HL-60 (cell line): Measurements from ENCODE around the gene DPH1.

Experiments
- DNase-seq, 2 experiments: peaks; one replicate each; pipeline ENCODE4 v3.0.0-alpha.2; 2010 to 2020; ENCODE audit warnings: low read depth in 1 of 2, low spot score in 1 of 2
- H3K27ac ChIP-seq: fragments of 250-450 bp; sonication (Bioruptor Pico); replicated peaks from 2 replicates; pipeline ENCODE4 v1.5.1; 2020; ENCODE audit warnings: mild to moderate bottlenecking, moderate library complexity
- H3K27me3 ChIP-seq: fragments of 250-450 bp; sonication (Bioruptor Pico); 2 replicates; pipeline ENCODE4 v1.5.1; 2021; ENCODE audit warnings: mild to moderate bottlenecking, moderate library complexity; ENCODE audit not compliant: insufficient read depth, poor library complexity, severe bottlenecking
- H3K4me3 ChIP-seq: replicated peaks from 2 replicates; pipeline ENCODE4 v1.5.1; 2011; ENCODE audit warnings: mild to moderate bottlenecking, control low read depth, low read length; ENCODE audit not compliant: insufficient read depth
- CTCF ChIP-seq: IDR thresholded peaks from one replicate; pipeline ENCODE4 v1.5.1; 2011; ENCODE audit warnings: low read length, control low read depth, inconsistent platforms; ENCODE audit not compliant: insufficient read depth
- GABPA ChIP-seq: IDR thresholded peaks from 2 replicates; pipeline ENCODE4 v1.6.1; 2012; ENCODE audit warnings: low read depth
- POLR2AphosphoS5 ChIP-seq: IDR thresholded peaks from 2 replicates; pipeline ENCODE4 v1.6.1; 2012; ENCODE audit warnings: low read depth
- SPI1 ChIP-seq: IDR thresholded peaks from 2 replicates; pipeline ENCODE4 v1.6.1; 2012; ENCODE audit warnings: low read depth, mild to moderate bottlenecking, borderline replicate concordance
- TF ChIP-seq, protein P1 (sequence below): IDR thresholded peaks from 2 replicates; pipeline ENCODE4 v1.6.1; 2012; ENCODE audit warnings: low read depth; ENCODE audit not compliant: insufficient replicate concordance

DPH1 gene

DNA sequence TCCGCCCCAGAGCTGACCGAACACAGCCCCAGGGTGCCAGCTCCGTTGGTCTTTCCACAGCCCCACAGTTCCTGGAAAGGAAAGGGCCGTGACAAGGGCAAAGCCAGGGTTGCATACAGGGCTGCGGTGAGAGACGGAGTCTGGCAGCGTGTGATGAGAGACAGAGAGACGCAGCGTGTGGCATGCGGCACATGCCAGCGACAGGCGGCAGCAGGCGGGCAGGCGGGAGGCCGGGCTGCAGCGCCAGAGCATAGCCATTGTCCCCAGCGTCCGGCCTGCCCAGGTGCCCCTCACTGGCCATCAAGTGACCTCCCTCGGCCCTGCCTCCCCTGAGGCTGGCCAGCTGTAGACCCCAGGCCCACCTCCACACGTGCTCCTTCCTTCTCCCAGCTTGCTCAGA, 13.5 kb upstream of the DPH1 start:
- Histone ChIP-seq H3K4me3 (no peak overlapping the region), H3K27ac (no peak overlapping the region), H3K27me3 (no peaks in the 10 kb centered on the region)
- DNase-seq: no peak
- TF ChIP-seq SPI1 (no peak), GABPA (no peak), POLR2AphosphoS5 (no peak), CTCF (no peak)
- TF ChIP-seq, protein P1, sequence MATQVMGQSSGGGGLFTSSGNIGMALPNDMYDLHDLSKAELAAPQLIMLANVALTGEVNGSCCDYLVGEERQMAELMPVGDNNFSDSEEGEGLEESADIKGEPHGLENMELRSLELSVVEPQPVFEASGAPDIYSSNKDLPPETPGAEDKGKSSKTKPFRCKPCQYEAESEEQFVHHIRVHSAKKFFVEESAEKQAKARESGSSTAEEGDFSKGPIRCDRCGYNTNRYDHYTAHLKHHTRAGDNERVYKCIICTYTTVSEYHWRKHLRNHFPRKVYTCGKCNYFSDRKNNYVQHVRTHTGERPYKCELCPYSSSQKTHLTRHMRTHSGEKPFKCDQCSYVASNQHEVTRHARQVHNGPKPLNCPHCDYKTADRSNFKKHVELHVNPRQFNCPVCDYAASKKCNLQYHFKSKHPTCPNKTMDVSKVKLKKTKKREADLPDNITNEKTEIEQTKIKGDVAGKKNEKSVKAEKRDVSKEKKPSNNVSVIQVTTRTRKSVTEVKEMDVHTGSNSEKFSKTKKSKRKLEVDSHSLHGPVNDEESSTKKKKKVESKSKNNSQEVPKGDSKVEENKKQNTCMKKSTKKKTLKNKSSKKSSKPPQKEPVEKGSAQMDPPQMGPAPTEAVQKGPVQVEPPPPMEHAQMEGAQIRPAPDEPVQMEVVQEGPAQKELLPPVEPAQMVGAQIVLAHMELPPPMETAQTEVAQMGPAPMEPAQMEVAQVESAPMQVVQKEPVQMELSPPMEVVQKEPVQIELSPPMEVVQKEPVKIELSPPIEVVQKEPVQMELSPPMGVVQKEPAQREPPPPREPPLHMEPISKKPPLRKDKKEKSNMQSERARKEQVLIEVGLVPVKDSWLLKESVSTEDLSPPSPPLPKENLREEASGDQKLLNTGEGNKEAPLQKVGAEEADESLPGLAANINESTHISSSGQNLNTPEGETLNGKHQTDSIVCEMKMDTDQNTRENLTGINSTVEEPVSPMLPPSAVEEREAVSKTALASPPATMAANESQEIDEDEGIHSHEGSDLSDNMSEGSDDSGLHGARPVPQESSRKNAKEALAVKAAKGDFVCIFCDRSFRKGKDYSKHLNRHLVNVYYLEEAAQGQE: no peak

DNA sequence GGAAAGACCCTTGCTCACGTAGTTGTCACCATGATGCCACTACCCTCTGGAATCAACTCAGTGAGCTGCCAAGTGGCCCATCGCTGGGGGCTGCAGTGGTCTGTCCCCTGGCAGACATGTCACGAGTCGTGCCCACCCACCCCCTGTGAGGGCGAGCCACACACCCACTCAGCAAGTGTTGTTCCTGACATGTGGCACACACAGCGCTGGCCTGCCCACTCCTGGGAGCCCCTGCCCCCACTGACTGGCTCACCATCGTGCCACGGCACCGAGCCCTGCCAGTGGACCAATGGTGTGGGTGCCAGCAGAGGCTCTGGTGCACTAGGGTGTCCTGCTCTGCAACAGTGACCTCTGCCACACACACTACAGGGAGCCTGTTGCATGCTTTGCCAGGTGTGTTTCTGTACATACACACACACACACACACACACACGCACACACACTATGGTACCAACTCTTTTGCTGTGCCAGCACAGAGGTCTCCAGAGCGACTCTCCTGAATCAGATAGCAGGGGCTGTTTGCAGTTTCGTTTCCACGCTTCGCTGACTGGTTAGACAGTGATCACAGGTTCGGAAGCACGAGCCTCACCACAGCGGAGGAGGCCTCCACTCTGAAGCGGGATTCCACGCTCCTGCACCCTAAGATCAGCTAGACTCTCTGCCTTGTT, 12.5 kb upstream of the DPH1 start:
- Histone ChIP-seq H3K4me3 (no peak overlapping the region), H3K27ac (no peak overlapping the region), H3K27me3 (no peaks in the 10 kb centered on the region)
- TF ChIP-seq GABPA: no peak
- DNase-seq: no peak

DNA sequence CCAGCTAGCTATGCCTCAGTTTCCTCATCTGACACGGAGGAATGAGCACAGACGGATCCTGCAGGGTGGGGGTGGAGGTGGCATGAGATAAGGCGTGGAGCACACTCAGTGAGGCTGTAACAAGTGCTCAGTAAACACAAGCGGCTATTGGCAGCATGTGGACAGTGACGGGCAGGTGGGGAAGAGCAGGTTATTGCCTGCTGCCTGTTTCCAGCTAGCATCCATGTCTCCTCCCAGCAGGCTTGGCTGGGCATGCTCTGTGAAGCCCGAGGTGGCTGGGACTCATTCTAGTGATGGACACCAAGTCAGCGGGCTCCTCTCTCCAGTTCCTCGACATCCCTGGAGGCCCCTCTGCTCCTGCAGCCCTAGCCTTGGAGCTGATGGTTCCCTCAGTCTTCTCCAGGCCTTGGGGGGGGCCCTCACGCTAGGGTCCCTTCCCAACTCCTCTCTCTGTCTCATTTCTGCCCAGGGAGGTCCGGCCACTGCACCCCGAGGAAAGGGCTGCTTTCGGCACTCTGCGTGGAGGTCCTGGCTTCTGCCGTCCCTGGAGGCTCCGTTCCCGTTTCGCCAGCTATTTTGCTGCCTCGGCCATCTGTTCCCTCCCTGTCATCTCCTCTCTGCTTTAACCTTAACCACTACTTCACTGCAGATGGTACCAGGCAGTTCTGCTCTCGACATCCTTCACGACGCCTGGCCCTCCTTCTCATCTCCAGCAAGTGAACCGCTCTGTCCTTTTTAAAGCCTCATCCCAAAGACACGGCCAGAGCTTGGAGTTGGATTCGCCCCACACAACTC, 11.0 kb upstream of the DPH1 start:
- TF ChIP-seq SPI1: no peak
- no peak for TF ChIP-seq POLR2AphosphoS5
- no peak for TF ChIP-seq GABPA
- TF ChIP-seq CTCF: no peak
- TF ChIP-seq, protein P1: no peak
- Histone ChIP-seq H3K4me3 (no peak overlapping the region), H3K27me3 (no peaks in the 10 kb centered on the region), H3K27ac (no peak overlapping the region)
- no peak for DNase-seq

DNA sequence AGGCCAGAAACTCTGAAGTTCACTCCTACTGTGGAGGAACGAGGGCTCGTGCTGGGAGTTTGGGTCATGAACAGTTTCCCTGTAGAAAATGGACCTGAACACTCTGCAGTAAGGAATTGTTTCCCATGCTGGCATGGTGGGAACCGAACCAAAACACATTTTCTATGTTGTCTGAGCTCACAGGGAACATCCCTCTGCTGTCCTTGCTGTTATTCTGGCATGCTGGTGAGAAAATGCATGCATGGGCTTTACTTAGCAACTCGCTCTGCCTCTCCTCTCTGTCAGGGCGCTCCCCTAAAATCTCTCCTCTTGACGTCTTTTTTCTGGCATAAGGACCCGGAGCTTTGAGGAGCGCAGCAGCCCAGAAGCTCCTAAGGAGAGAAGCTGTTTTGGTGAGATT, 10.2 kb upstream of the DPH1 start:
- DNase-seq: no peak
- H3K27ac ChIP-seq: no peak overlapping the region
- TF ChIP-seq POLR2AphosphoS5 (no peak), SPI1 (no peak), GABPA (no peak), CTCF (no peak)
- TF ChIP-seq, protein P1: no peak
- no peak overlapping the region for H3K4me3 ChIP-seq
- no peaks in the 10 kb centered on the region for H3K27me3 ChIP-seq
